D721Med (cell line): Measurements from ENCODE around the gene RBM44.
A peak's percentile ranks its signal among the peaks of the same experiment; 100 is the strongest.

Experiments used
- DNase-seq: peaks from one replicate; pipeline ENCODE4 v3.0.0; 2011; ENCODE audit warnings: low spot score; ENCODE audit not compliant: insufficient read length
- FAIRE-seq: peaks from 2 replicates; lab custom pipeline; 2011; peaks lifted over from hg19 to GRCh38; lab: Jason Lieb, UNC
- CTCF ChIP-seq: IDR thresholded peaks from 2 replicates; pipeline ENCODE4 v1.5.1; 2012; ENCODE audit warnings: mild to moderate bottlenecking, control low read depth; ENCODE audit not compliant: insufficient read depth; ENCODE audit errors: missing control alignments

Gene RBM44

GRCh38 chr2:237863102-237863511, 64.5 kb downstream of the RBM44 start:
- FAIRE-seq (no peak), DNase-seq (no peak)
- TF ChIP-seq CTCF, result no peak

- peak; percentile 9 for DNase-seq
- no peak for FAIRE-seq
- TF ChIP-seq CTCF, result no peak
These were observed 65.3 kb downstream of the RBM44 start for GRCh38 chr2:237863689-237864443.

GRCh38 chr2:237864444-237864931, 65.9 kb downstream of the RBM44 start:
- no peak for FAIRE-seq
- peak; percentile 16 for DNase-seq
- no peak for TF ChIP-seq CTCF

GRCh38 chr2:237864940-237865622, 66.5 kb downstream of the RBM44 start:
- DNase-seq (peak; percentile 8), FAIRE-seq (no peak)
- no peak for TF ChIP-seq CTCF

GRCh38 chr2:237865623-237866041, 67.1 kb downstream of the RBM44 start:
- TF ChIP-seq CTCF, result no peak
- FAIRE-seq (no peak), DNase-seq (peak; percentile 20)

- FAIRE-seq (no peak), DNase-seq (no peak)
- no peak for TF ChIP-seq CTCF
These were observed 67.6 kb downstream of the RBM44 start for GRCh38 chr2:237866101-237866621.
